ENCODE measurements around the gene MACC1.

DNA sequence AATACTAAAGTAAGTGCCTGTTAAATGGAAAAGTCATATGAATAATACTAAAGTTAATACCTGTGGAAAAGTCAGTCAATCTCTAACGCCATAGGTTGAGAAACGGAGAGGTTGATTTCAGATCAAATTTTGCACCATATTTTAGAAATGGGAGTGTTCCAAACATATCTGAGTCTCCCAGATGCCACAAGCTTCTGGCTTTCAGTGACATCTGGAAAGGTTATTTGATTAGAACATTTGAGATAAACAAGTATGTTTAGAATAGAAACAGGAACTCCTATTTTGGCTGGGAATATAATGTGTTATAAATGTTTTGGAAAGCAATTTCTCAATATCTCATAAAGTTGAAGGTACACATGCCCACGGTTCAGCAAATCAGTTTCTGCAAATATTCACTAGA is 5.8 kb downstream of the MACC1 start:
- TF ChIP-seq EP300 (IDR thresholded peaks at IDR 0.05; ENCODE audit: borderline replicate concordance in 1 of 2, low read depth in 1 of 2, low read length in 1 of 2) (no peak), POLR2AphosphoS5 (IDR thresholded peaks at IDR 0.05; ENCODE audit: low read depth, low read length) (no peak), RAD21 (IDR thresholded peaks at IDR 0.05; ENCODE audit: low read length) (no peak), PBX3 (IDR thresholded peaks at IDR 0.05) (no peak), YY1 (IDR thresholded peaks at IDR 0.05; ENCODE audit: low read depth) (no peak), SIN3A (IDR thresholded peaks at IDR 0.05; ENCODE audit: borderline replicate concordance, low read depth, low read length) (no peak), FOXJ3 (CRISPR knock-in tag; IDR thresholded peaks at IDR 0.05) (no peak), EZH2phosphoT487 (IDR thresholded peaks at IDR 0.05; ENCODE audit: borderline replicate concordance, low read depth) (no peak), TCF12 (IDR thresholded peaks at IDR 0.05) (no peak), MXI1 (IDR thresholded peaks at IDR 0.05; ENCODE audit: low read depth, low read length) (no peak), RXRA (IDR thresholded peaks at IDR 0.05; ENCODE audit: borderline replicate concordance, low read depth) (no peak)
- TF ChIP-seq, protein P1, sequence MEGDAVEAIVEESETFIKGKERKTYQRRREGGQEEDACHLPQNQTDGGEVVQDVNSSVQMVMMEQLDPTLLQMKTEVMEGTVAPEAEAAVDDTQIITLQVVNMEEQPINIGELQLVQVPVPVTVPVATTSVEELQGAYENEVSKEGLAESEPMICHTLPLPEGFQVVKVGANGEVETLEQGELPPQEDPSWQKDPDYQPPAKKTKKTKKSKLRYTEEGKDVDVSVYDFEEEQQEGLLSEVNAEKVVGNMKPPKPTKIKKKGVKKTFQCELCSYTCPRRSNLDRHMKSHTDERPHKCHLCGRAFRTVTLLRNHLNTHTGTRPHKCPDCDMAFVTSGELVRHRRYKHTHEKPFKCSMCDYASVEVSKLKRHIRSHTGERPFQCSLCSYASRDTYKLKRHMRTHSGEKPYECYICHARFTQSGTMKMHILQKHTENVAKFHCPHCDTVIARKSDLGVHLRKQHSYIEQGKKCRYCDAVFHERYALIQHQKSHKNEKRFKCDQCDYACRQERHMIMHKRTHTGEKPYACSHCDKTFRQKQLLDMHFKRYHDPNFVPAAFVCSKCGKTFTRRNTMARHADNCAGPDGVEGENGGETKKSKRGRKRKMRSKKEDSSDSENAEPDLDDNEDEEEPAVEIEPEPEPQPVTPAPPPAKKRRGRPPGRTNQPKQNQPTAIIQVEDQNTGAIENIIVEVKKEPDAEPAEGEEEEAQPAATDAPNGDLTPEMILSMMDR (IDR thresholded peaks at IDR 0.05): no peak
- TF ChIP-seq, protein P2, sequence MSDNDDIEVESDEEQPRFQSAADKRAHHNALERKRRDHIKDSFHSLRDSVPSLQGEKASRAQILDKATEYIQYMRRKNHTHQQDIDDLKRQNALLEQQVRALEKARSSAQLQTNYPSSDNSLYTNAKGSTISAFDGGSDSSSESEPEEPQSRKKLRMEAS (IDR thresholded peaks at IDR 0.05; ENCODE audit: low read depth): no peak
